WTC11 (cell line): Measurements from ENCODE around the gene VTI1B.

Experiments used
- ATF1 ChIP-seq: sonication (generic); formaldehyde crosslinking; IDR thresholded peaks from 2 replicates; pipeline ENCODE4 v1.8.1; 2023; ENCODE audit warnings: mild to moderate bottlenecking, moderate library complexity, missing genetic modification reagents
- FOXK1 ChIP-seq: sonication (generic); formaldehyde crosslinking; IDR thresholded peaks from 2 replicates; pipeline ENCODE4 v1.8.0; 2022; ENCODE audit warnings: mild to moderate bottlenecking, moderate library complexity, missing genetic modification reagents
- IRF2 ChIP-seq: sonication (generic); formaldehyde crosslinking; IDR thresholded peaks from 2 replicates; pipeline ENCODE4 v1.8.0; 2022; ENCODE audit warnings: low read depth, missing genetic modification reagents, borderline replicate concordance
- MXD4 ChIP-seq: fragments of 250-450 bp; sonication (Bioruptor Pico); IDR thresholded peaks from 2 replicates; pipeline ENCODE4 v1.8.0; 2021; ENCODE audit warnings: mild to moderate bottlenecking, moderate library complexity, borderline replicate concordance
- NR3C1 ChIP-seq: sonication (generic); formaldehyde crosslinking; conservative IDR thresholded peaks from 2 replicates; pipeline ENCODE4 v1.8.1; 2023; ENCODE audit warnings: low read depth, mild to moderate bottlenecking, missing genetic modification reagents
- ZNF416 ChIP-seq: fragments of 250-450 bp; sonication (Bioruptor Pico); IDR thresholded peaks from 2 replicates; pipeline ENCODE4 v1.9.0; 2021; ENCODE audit warnings: mild to moderate bottlenecking, inconsistent platforms
- TF ChIP-seq, protein P1 (sequence below): sonication (generic); formaldehyde crosslinking; IDR thresholded peaks from 2 replicates; pipeline ENCODE4 v1.8.0; 2023; ENCODE audit warnings: mild to moderate bottlenecking, missing genetic modification reagents
- TF ChIP-seq, protein P2 (sequence below): fragments of 250-450 bp; sonication (Bioruptor Pico); IDR thresholded peaks from 2 replicates; pipeline ENCODE4 v1.9.0; 2021; ENCODE audit warnings: mild to moderate bottlenecking
- TF ChIP-seq, protein P3 (sequence below): sonication (generic); formaldehyde crosslinking; IDR thresholded peaks from 2 replicates; pipeline ENCODE4 v1.8.0; 2022; ENCODE audit warnings: mild to moderate bottlenecking, missing genetic modification reagents
- TF ChIP-seq, protein P4 (sequence below): fragments of 200-600 bp; IDR thresholded peaks from 2 replicates; pipeline ENCODE4 v1.8.0; 2022; ENCODE audit warnings: antibody characterized with exemption
- TF ChIP-seq, protein P5 (sequence below): sonication (generic); formaldehyde crosslinking; IDR thresholded peaks from 2 replicates; pipeline ENCODE4 v1.8.1; 2022; ENCODE audit warnings: mild to moderate bottlenecking, moderate library complexity, missing genetic modification reagents
- TF ChIP-seq, protein P6 (sequence below): sonication (generic); formaldehyde crosslinking; conservative IDR thresholded peaks from 2 replicates; pipeline ENCODE4 v1.8.1; 2023; ENCODE audit warnings: mild to moderate bottlenecking, low read depth, missing genetic modification reagents, moderate library complexity
- TF ChIP-seq, protein P7 (sequence below): fragments of 250-450 bp; sonication (Bioruptor Pico); IDR thresholded peaks from 2 replicates; pipeline ENCODE4 v1.9.0; 2021; ENCODE audit warnings: mild to moderate bottlenecking

DNA sequence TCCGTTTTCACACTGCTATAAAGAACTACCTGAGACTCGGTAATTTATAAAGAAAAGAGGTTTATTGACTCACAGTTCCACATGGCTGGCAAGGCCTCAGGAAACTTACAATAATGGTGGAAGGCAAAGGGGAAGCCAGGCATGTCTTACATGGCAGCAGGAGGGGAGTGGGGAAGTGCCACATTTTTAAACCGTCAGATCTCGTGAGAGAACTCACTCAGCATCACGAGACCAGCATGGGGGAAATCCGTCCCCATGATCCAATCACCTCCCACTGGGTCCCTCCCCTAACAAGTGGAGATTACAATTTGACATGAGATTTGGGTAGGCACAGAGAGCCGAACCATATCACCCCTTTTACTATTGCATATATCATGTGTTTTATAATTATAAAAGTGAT is 72.4 kb downstream of the VTI1B start:
- TF ChIP-seq, protein P1, sequence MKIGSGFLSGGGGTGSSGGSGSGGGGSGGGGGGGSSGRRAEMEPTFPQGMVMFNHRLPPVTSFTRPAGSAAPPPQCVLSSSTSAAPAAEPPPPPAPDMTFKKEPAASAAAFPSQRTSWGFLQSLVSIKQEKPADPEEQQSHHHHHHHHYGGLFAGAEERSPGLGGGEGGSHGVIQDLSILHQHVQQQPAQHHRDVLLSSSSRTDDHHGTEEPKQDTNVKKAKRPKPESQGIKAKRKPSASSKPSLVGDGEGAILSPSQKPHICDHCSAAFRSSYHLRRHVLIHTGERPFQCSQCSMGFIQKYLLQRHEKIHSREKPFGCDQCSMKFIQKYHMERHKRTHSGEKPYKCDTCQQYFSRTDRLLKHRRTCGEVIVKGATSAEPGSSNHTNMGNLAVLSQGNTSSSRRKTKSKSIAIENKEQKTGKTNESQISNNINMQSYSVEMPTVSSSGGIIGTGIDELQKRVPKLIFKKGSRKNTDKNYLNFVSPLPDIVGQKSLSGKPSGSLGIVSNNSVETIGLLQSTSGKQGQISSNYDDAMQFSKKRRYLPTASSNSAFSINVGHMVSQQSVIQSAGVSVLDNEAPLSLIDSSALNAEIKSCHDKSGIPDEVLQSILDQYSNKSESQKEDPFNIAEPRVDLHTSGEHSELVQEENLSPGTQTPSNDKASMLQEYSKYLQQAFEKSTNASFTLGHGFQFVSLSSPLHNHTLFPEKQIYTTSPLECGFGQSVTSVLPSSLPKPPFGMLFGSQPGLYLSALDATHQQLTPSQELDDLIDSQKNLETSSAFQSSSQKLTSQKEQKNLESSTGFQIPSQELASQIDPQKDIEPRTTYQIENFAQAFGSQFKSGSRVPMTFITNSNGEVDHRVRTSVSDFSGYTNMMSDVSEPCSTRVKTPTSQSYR (CRISPR knock-in tag) = no peak
- TF ChIP-seq, protein P2, sequence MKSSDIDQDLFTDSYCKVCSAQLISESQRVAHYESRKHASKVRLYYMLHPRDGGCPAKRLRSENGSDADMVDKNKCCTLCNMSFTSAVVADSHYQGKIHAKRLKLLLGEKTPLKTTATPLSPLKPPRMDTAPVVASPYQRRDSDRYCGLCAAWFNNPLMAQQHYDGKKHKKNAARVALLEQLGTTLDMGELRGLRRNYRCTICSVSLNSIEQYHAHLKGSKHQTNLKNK (CRISPR knock-in tag) = no peak
- TF ChIP-seq, protein P3, sequence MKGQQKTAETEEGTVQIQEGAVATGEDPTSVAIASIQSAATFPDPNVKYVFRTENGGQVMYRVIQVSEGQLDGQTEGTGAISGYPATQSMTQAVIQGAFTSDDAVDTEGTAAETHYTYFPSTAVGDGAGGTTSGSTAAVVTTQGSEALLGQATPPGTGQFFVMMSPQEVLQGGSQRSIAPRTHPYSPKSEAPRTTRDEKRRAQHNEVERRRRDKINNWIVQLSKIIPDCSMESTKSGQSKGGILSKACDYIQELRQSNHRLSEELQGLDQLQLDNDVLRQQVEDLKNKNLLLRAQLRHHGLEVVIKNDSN (CRISPR knock-in tag) = no peak
- TF ChIP-seq, protein P4, sequence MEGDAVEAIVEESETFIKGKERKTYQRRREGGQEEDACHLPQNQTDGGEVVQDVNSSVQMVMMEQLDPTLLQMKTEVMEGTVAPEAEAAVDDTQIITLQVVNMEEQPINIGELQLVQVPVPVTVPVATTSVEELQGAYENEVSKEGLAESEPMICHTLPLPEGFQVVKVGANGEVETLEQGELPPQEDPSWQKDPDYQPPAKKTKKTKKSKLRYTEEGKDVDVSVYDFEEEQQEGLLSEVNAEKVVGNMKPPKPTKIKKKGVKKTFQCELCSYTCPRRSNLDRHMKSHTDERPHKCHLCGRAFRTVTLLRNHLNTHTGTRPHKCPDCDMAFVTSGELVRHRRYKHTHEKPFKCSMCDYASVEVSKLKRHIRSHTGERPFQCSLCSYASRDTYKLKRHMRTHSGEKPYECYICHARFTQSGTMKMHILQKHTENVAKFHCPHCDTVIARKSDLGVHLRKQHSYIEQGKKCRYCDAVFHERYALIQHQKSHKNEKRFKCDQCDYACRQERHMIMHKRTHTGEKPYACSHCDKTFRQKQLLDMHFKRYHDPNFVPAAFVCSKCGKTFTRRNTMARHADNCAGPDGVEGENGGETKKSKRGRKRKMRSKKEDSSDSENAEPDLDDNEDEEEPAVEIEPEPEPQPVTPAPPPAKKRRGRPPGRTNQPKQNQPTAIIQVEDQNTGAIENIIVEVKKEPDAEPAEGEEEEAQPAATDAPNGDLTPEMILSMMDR = no peak
- TF ChIP-seq, protein P5, sequence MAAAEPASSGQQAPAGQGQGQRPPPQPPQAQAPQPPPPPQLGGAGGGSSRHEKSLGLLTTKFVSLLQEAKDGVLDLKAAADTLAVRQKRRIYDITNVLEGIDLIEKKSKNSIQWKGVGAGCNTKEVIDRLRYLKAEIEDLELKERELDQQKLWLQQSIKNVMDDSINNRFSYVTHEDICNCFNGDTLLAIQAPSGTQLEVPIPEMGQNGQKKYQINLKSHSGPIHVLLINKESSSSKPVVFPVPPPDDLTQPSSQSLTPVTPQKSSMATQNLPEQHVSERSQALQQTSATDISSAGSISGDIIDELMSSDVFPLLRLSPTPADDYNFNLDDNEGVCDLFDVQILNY (CRISPR knock-in tag) = no peak
- TF ChIP-seq ATF1 (CRISPR knock-in tag) (no peak), FOXK1 (no peak), IRF2 (CRISPR knock-in tag) (no peak), NR3C1 (CRISPR knock-in tag) (no peak), MXD4 (CRISPR knock-in tag) (no peak), ZNF416 (no peak)
- TF ChIP-seq, protein P6, sequence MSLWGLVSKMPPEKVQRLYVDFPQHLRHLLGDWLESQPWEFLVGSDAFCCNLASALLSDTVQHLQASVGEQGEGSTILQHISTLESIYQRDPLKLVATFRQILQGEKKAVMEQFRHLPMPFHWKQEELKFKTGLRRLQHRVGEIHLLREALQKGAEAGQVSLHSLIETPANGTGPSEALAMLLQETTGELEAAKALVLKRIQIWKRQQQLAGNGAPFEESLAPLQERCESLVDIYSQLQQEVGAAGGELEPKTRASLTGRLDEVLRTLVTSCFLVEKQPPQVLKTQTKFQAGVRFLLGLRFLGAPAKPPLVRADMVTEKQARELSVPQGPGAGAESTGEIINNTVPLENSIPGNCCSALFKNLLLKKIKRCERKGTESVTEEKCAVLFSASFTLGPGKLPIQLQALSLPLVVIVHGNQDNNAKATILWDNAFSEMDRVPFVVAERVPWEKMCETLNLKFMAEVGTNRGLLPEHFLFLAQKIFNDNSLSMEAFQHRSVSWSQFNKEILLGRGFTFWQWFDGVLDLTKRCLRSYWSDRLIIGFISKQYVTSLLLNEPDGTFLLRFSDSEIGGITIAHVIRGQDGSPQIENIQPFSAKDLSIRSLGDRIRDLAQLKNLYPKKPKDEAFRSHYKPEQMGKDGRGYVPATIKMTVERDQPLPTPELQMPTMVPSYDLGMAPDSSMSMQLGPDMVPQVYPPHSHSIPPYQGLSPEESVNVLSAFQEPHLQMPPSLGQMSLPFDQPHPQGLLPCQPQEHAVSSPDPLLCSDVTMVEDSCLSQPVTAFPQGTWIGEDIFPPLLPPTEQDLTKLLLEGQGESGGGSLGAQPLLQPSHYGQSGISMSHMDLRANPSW (CRISPR knock-in tag) = no peak
- TF ChIP-seq, protein P7, sequence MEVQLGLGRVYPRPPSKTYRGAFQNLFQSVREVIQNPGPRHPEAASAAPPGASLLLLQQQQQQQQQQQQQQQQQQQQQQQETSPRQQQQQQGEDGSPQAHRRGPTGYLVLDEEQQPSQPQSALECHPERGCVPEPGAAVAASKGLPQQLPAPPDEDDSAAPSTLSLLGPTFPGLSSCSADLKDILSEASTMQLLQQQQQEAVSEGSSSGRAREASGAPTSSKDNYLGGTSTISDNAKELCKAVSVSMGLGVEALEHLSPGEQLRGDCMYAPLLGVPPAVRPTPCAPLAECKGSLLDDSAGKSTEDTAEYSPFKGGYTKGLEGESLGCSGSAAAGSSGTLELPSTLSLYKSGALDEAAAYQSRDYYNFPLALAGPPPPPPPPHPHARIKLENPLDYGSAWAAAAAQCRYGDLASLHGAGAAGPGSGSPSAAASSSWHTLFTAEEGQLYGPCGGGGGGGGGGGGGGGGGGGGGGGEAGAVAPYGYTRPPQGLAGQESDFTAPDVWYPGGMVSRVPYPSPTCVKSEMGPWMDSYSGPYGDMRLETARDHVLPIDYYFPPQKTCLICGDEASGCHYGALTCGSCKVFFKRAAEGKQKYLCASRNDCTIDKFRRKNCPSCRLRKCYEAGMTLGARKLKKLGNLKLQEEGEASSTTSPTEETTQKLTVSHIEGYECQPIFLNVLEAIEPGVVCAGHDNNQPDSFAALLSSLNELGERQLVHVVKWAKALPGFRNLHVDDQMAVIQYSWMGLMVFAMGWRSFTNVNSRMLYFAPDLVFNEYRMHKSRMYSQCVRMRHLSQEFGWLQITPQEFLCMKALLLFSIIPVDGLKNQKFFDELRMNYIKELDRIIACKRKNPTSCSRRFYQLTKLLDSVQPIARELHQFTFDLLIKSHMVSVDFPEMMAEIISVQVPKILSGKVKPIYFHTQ (CRISPR knock-in tag) = no peak
